Measurements from ENCODE around the gene CACNA1B. TPM values are rescaled to one million over a fixed set of nuclear protein-coding genes. Genes with fewer than 3 reads are reported as not detected.

Gene CACNA1B
- total RNA-seq, 1 donor from 2014 or later: 0.19 TPM

DNA sequence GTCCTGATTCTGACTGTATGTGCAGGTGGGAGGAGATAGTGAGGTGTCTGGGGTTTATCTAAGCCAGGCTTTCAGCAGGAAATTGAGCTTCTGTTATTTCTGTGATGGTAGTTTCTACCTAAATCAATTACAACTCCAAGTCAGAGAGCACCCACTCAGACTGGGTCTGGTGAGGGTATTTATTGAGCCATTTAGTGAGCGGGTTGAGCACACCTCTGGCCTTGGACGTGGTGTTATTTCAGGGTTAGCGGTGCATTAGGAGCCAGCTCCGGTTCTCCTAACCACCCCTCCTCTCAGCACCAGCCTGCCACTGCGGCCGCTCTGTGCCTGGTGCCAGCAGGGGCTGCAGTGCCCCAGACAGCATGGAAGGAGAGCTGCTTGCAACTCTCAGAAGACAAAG, 238.9 kb downstream of the CACNA1B start:
- Histone ChIP-seq H3K27ac (replicated peaks) (no peak overlapping the region), H3K4me3 (no peak overlapping the region), H3K36me3 (no peaks in the 10 kb centered on the region), H3K4me1 (no peaks in the 10 kb centered on the region), H3K27me3 (ENCODE audit: low read depth) (peaks cover 70% of the 10 kb centered on the region), H3K9me3 (replicated peaks) (no peaks in the 10 kb centered on the region)
- DNase-seq: no peak
- TF ChIP-seq, protein P1, sequence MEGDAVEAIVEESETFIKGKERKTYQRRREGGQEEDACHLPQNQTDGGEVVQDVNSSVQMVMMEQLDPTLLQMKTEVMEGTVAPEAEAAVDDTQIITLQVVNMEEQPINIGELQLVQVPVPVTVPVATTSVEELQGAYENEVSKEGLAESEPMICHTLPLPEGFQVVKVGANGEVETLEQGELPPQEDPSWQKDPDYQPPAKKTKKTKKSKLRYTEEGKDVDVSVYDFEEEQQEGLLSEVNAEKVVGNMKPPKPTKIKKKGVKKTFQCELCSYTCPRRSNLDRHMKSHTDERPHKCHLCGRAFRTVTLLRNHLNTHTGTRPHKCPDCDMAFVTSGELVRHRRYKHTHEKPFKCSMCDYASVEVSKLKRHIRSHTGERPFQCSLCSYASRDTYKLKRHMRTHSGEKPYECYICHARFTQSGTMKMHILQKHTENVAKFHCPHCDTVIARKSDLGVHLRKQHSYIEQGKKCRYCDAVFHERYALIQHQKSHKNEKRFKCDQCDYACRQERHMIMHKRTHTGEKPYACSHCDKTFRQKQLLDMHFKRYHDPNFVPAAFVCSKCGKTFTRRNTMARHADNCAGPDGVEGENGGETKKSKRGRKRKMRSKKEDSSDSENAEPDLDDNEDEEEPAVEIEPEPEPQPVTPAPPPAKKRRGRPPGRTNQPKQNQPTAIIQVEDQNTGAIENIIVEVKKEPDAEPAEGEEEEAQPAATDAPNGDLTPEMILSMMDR (IDR thresholded peaks at IDR 0.05; ENCODE audit: borderline replicate concordance): no peak
- intact Hi-C loops (cut with micrococcal nuclease): no loop called here

DNA sequence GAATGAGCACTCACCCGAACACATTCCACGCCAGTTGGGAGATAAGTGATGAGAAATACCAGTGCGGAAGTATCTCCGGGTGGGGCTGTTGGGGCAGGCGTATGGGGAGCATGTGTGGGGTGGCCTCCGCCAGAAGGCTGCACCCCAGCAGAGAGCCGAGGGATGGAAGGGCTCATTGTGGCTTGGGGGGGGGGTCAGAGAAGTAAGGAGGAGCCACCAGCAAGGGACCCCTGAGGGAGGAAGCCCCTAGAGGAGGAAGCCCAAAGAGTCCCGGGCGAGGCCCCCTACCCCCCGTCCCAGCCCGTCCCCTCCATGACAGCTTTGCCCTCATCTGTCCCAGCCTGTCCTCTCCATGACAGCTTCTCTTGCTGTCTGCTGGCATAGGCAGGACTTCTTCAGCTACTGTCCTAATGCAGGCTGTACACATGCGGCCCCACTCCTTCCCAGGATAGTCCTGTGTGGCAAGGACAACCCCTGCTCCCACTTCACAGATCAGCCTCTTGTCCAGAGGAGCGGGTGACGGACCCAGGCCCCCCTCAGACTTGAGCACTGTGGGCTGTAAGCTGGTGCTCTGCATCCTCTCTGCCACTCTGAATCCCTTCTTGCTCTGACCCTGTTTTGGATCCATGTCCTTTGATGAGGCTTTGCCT, 239.6 kb downstream of the CACNA1B start:
- H3K27ac ChIP-seq (replicated peaks): no peak overlapping the region
- intact Hi-C loops (cut with micrococcal nuclease): no loop called here
- no peaks in the 10 kb centered on the region for H3K36me3 ChIP-seq
- no peaks in the 10 kb centered on the region for H3K9me3 ChIP-seq (replicated peaks)
- H3K27me3 ChIP-seq (ENCODE audit: low read depth): peaks cover 77% of the 10 kb centered on the region
- TF ChIP-seq, protein P1 (IDR thresholded peaks at IDR 0.05; ENCODE audit: borderline replicate concordance): no peak
- H3K4me1 ChIP-seq: no peaks in the 10 kb centered on the region
- DNase-seq: no peak
- no peak overlapping the region for H3K4me3 ChIP-seq

DNA sequence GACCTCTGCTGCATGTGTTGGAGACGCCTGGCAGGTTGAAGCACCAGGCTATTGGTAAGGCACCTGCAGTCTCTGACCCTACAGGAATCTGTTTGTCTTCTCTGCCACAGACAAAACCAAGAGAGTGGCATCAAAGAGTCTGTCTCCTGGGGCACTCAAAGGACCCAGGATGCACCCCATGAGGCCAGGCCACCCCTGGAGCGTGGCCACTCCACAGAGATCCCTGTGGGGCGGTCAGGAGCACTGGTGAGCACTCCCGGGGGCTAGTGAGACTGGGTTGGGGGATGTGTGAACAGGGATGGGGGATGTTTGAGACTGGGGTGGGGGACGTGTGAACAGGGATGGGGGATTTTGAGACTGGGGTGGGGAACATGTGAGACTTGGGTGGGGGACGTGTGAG, 240.3 kb downstream of the CACNA1B start:
- H3K27me3 ChIP-seq (ENCODE audit: low read depth): peaks cover 79% of the 10 kb centered on the region
- TF ChIP-seq, protein P1 (IDR thresholded peaks at IDR 0.05; ENCODE audit: borderline replicate concordance): no peak
- H3K4me3 ChIP-seq: no peak overlapping the region
- no peaks in the 10 kb centered on the region for H3K36me3 ChIP-seq
- intact Hi-C loops (cut with micrococcal nuclease): no loop called here
- H3K4me1 ChIP-seq: no peaks in the 10 kb centered on the region
- no peaks in the 10 kb centered on the region for H3K9me3 ChIP-seq (replicated peaks)
- H3K27ac ChIP-seq (replicated peaks): no peak overlapping the region
- DNase-seq: no peak

DNA sequence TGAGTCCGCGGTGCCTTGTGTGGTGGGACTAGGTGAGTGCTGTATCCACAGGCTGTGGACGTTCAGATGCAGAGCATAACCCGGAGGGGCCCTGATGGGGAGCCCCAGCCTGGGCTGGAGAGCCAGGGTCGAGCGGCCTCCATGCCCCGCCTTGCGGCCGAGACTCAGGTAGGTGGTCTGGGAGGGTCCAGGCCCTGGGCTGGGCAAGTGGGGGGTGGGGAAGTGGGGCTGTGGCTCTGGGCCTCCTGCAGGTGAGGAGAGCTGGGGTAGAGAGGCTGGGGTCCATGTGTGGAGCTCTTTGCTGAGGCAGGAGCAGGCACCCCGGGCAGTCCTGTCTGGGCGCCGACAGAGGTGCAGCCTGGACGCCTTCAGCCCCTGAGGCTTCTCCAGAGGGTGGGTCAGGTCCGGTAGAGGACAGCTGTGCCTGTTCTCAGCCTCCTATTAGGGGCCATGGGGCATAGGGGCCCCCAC, 241.1 kb downstream of the CACNA1B start:
- DNase-seq: no peak
- TF ChIP-seq, protein P1 (IDR thresholded peaks at IDR 0.05; ENCODE audit: borderline replicate concordance): no peak
- no peaks in the 10 kb centered on the region for H3K4me1 ChIP-seq
- H3K4me3 ChIP-seq: no peak overlapping the region
- H3K27me3 ChIP-seq (ENCODE audit: low read depth): peaks cover 79% of the 10 kb centered on the region
- no peaks in the 10 kb centered on the region for H3K36me3 ChIP-seq
- intact Hi-C loops (cut with micrococcal nuclease): no loop called here
- H3K27ac ChIP-seq (replicated peaks): no peak overlapping the region
- H3K9me3 ChIP-seq (replicated peaks): no peaks in the 10 kb centered on the region

DNA sequence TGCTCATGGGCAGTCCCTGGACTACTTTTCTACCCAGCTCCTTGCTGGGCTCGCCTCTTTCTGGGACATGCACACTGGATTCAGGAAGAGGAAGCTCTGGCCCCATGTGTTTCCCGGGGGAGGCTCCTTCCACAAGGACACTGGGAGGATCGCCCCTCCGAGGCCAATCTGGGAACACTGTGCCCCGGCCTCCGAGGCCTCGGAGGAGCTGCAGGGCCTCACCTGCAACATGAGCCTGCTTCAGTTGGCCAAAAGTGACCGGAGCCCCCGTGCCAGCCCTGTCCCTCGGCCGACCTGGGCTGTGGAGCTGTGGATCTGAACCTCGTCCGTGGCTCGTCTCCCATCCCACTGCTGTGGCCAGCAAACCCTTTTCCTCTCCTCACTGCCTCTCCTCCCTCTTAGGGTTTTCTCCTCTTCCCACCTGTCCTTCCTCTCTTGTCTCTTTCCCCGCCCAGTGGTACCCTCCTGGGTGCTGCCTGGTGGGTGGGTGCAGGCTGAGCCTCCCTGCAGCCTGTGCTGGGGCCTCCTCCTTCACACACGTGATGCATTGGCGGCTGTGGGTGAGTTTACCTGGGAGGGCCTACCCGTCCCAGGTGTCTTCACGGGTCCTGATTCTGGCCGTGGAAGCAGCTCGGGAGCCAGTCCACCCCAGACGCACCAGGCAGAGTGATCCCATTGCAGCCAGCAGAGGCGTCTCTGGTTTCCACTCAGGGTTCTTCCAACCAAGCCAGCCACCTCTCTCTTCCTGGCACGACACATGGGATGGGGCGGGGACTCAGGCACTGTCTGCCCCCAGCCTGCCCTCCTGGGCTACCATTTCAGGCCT, 241.8 kb downstream of the CACNA1B start:
- Histone ChIP-seq H3K9me3 (replicated peaks) (no peaks in the 10 kb centered on the region), H3K4me1 (no peaks in the 10 kb centered on the region), H3K4me3 (no peak overlapping the region), H3K36me3 (no peaks in the 10 kb centered on the region), H3K27me3 (ENCODE audit: low read depth) (peaks cover 73% of the 10 kb centered on the region), H3K27ac (replicated peaks) (no peak overlapping the region)
- intact Hi-C loops (cut with micrococcal nuclease): no loop called here
- DNase-seq: no peak
- TF ChIP-seq, protein P1 (IDR thresholded peaks at IDR 0.05; ENCODE audit: borderline replicate concordance): no peak

Measured in left ventricle myocardium inferior (tissue), 1 donor.